Type B pancreatic cell (in vitro differentiated cells): ENCODE results near the gene ADGRB3. TPM values are rescaled to one million over a fixed set of nuclear protein-coding genes. Genes with fewer than 3 reads are reported as not detected.

ENCODE experiments used
- DNase-seq: peaks from one replicate; pipeline ENCODE4 v3.0.0; 2021; ENCODE audit warnings: mixed read lengths; ENCODE audit not compliant: unreplicated experiment; ENCODE audit errors: extremely low spot score
- H3K27ac Mint-ChIP-seq: 2 replicates; pipeline ENCODE4 v1.8.0; 2021; ENCODE audit warnings: mild to moderate bottlenecking, mixed read lengths
- H3K27me3 Mint-ChIP-seq: 2 replicates; pipeline ENCODE4 v1.8.0; 2021; ENCODE audit warnings: mixed read lengths
- H3K36me3 Mint-ChIP-seq: 2 replicates; pipeline ENCODE4 v1.8.0; 2021; ENCODE audit warnings: mixed read lengths
- H3K4me1 Mint-ChIP-seq: one replicate; pipeline ENCODE4 v1.8.0; 2021; ENCODE audit warnings: mixed read lengths; ENCODE audit not compliant: unreplicated experiment
- H3K4me3 Mint-ChIP-seq: 2 replicates; pipeline ENCODE4 v1.8.0; 2021; ENCODE audit warnings: mild to moderate bottlenecking, mixed read lengths
- H3K9me3 Mint-ChIP-seq: 2 replicates; pipeline ENCODE4 v1.8.0; 2021; ENCODE audit warnings: mixed read lengths
- CTCF ChIP-seq: fragments of 200-600 bp; sonication (generic); conservative IDR thresholded peaks from 2 replicates; pipeline ENCODE4 v1.5.0; 2021; ENCODE audit warnings: antibody characterized with exemption, mild to moderate bottlenecking
- total RNA-seq: library from RNA; stranded (reverse); gene quantifications from 2 replicates; pipeline ENCODE4 v1.2.1, GENCODE V29; 2021; ENCODE audit warnings: low replicate concordance

ADGRB3 gene
- total RNA-seq, 1 donor from 2014 or later: 2.0 TPM

GRCh38 chr6:69090132-69090531, 455.1 kb downstream of the ADGRB3 start:
- Mint-ChIP-seq H3K4me3 (no peak overlapping the region), H3K27me3 (peaks cover 3% of the 10 kb centered on the region), H3K27ac (no peak overlapping the region), H3K9me3 (no peaks in the 10 kb centered on the region), H3K4me1 (no peaks in the 10 kb centered on the region), H3K36me3 (no peaks in the 10 kb centered on the region)
- DNase-seq: no peak
- TF ChIP-seq CTCF: no peak

- DNase-seq: no peak
- no peaks in the 10 kb centered on the region for H3K36me3 Mint-ChIP-seq
- H3K9me3 Mint-ChIP-seq: no peaks in the 10 kb centered on the region
- H3K27me3 Mint-ChIP-seq: peaks cover 3% of the 10 kb centered on the region
- H3K4me1 Mint-ChIP-seq: no peaks in the 10 kb centered on the region
- H3K27ac Mint-ChIP-seq: no peak overlapping the region
- H3K4me3 Mint-ChIP-seq: no peak overlapping the region
- TF ChIP-seq CTCF: no peak
These were observed 461.6 kb downstream of the ADGRB3 start for GRCh38 chr6:69096681-69097080.

- no peak for TF ChIP-seq CTCF
- Mint-ChIP-seq H3K4me3 (no peak overlapping the region), H3K36me3 (no peaks in the 10 kb centered on the region), H3K27ac (no peak overlapping the region), H3K27me3 (peaks cover 3% of the 10 kb centered on the region), H3K4me1 (no peaks in the 10 kb centered on the region), H3K9me3 (no peaks in the 10 kb centered on the region)
- DNase-seq: no peak
These were observed 462.9 kb downstream of the ADGRB3 start for GRCh38 chr6:69097948-69098347.

GRCh38 chr6:69098910-69099309, 463.8 kb downstream of the ADGRB3 start:
- DNase-seq: no peak
- H3K4me1 Mint-ChIP-seq: no peaks in the 10 kb centered on the region
- TF ChIP-seq CTCF: peak; percentile 41
- no peak overlapping the region for H3K4me3 Mint-ChIP-seq
- no peaks in the 10 kb centered on the region for H3K9me3 Mint-ChIP-seq
- H3K36me3 Mint-ChIP-seq: no peaks in the 10 kb centered on the region
- H3K27ac Mint-ChIP-seq: no peak overlapping the region
- H3K27me3 Mint-ChIP-seq: peaks cover under 1% of the 10 kb centered on the region

- Mint-ChIP-seq H3K36me3 (no peaks in the 10 kb centered on the region), H3K4me3 (no peak overlapping the region), H3K27me3 (no peaks in the 10 kb centered on the region), H3K4me1 (no peaks in the 10 kb centered on the region), H3K9me3 (no peaks in the 10 kb centered on the region), H3K27ac (no peak overlapping the region)
- no peak for TF ChIP-seq CTCF
- DNase-seq: no peak
These were observed 465.7 kb downstream of the ADGRB3 start for GRCh38 chr6:69100772-69101171.

GRCh38 chr6:69102416-69102815, 467.3 kb downstream of the ADGRB3 start:
- no peak overlapping the region for H3K4me3 Mint-ChIP-seq
- H3K9me3 Mint-ChIP-seq: no peaks in the 10 kb centered on the region
- no peaks in the 10 kb centered on the region for H3K27me3 Mint-ChIP-seq
- H3K4me1 Mint-ChIP-seq: peaks cover 4% of the 10 kb centered on the region
- no peaks in the 10 kb centered on the region for H3K36me3 Mint-ChIP-seq
- DNase-seq: no peak
- H3K27ac Mint-ChIP-seq: no peak overlapping the region
- TF ChIP-seq CTCF: no peak
